SK-N-SH treated with all-trans-retinoic acid at 6 μM for 48 hours (cell line): ENCODE data around the gene CDC23.

Experiments
- ARNTL ChIP-seq: fragments of 450-650 bp; formaldehyde crosslinking; IDR thresholded peaks from 2 replicates; pipeline ENCODE4 v1.5.0; 2020; ENCODE audit warnings: low read depth, mild to moderate bottlenecking, moderate library complexity, borderline replicate concordance
- ZFP30 ChIP-seq: fragments of 450-650 bp; formaldehyde crosslinking; IDR thresholded peaks from 2 replicates; pipeline ENCODE4 v1.5.0; 2022; ENCODE audit warnings: mild to moderate bottlenecking, moderate library complexity

- TF ChIP-seq ARNTL (no peak), ZFP30 (CRISPR knock-in tag) (no peak)
These were observed 39.8 kb upstream of the CDC23 start for GRCh38 chr5:138252944-138253343.
